H1 (cell line): ENCODE data around the gene RSKR. TPM values are rescaled to one million over a fixed set of nuclear protein-coding genes. Genes with fewer than 3 reads are reported as not detected.

Experiments used
- CTCF ChIA-PET: fragments of 300-600 bp; sonication (Branson Sonifier 250); formaldehyde crosslinking; loops from one replicate; lab custom pipeline; 2021; ENCODE audit not compliant: partially characterized antibody; lab: Charles Lee
- POLR2A ChIA-PET: fragments of 300-600 bp; sonication (Branson Sonifier 250); formaldehyde crosslinking; loops from one replicate; lab custom pipeline; 2021; ENCODE audit warnings: inconsistent platforms; ENCODE audit not compliant: partially characterized antibody; lab: Charles Lee
- DNase-seq, 2 experiments: peaks; one replicate each; pipeline versions ENCODE4 v3.0.0 to v3.0.0-alpha.2; 2010 to 2022; ENCODE audit warnings: low spot score in 2 of 2, low read depth in 1 of 2, mixed read lengths in 1 of 2
- FAIRE-seq: peaks from 2 replicates; lab custom pipeline; 2011; peaks lifted over from hg19 to GRCh38; lab: Jason Lieb, UNC
- H2AFZ ChIP-seq: 2 replicates; pipeline ENCODE4 v1.8.1; 2012; ENCODE audit warnings: low read length, inconsistent platforms
- H2AK5ac ChIP-seq: 2 replicates; pipeline ENCODE4 v1.6.1; 2013; ENCODE audit warnings: low read depth, low read length
- H2BK120ac ChIP-seq: replicated peaks from 2 replicates; pipeline ENCODE3; 2013; ENCODE audit warnings: low read depth, low read length, inconsistent platforms
- H2BK12ac ChIP-seq: 2 replicates; pipeline ENCODE4 v1.6.1; 2013; ENCODE audit warnings: low read depth, low read length
- H2BK15ac ChIP-seq: 2 replicates; pipeline ENCODE4 v1.6.1; 2013; ENCODE audit warnings: low read length
- H2BK20ac ChIP-seq: 2 replicates; pipeline ENCODE4 v1.6.1; 2013; ENCODE audit warnings: low read length
- H2BK5ac ChIP-seq: 2 replicates; pipeline ENCODE4 v1.6.1; 2013; ENCODE audit warnings: low read depth, low read length
- H3K14ac ChIP-seq: 2 replicates; pipeline ENCODE4 v1.6.1; 2013; ENCODE audit warnings: inconsistent platforms; ENCODE audit not compliant: insufficient read length
- H3K18ac ChIP-seq: 2 replicates; pipeline ENCODE4 v1.6.1; 2013; ENCODE audit warnings: low read length; ENCODE audit errors: extremely low read depth
- H3K23ac ChIP-seq: 2 replicates; pipeline ENCODE4 v1.6.1; 2013; ENCODE audit warnings: inconsistent platforms; ENCODE audit not compliant: insufficient read length
- H3K23me2 ChIP-seq: 2 replicates; pipeline ENCODE4 v1.6.1; 2013; ENCODE audit warnings: low read depth, low read length
- H3K27ac ChIP-seq: 2 replicates; pipeline ENCODE4 v1.6.1; 2011; ENCODE audit warnings: low read depth, low read length, inconsistent platforms
- H3K27me3 ChIP-seq, 4 experiments: replicated peaks in 1 of 4; 1 replicate in 1 of 4; 2 replicates in 3 of 4; pipeline versions ENCODE4 v1.6.1 to v1.8.1; 2011 to 2013; ENCODE audit warnings: low read length in 3 of 4, mild to moderate bottlenecking in 3 of 4, inconsistent platforms in 2 of 4, mixed read lengths in 2 of 4, moderate library complexity in 1 of 4; ENCODE audit not compliant: control insufficient read depth in 3 of 4, insufficient read depth in 3 of 4; ENCODE audit errors: extremely low read depth in 1 of 4
- H3K36me3 ChIP-seq, 4 experiments: 2 replicates each; pipeline versions ENCODE4 v1.6.1 to v1.8.1; 2011 to 2013; ENCODE audit warnings: mild to moderate bottlenecking in 4 of 4, low read length in 3 of 4, moderate library complexity in 2 of 4, control low read depth in 1 of 4, inconsistent platforms in 1 of 4; ENCODE audit not compliant: insufficient read depth in 4 of 4, control insufficient read depth in 2 of 4
- H3K4ac ChIP-seq: replicated peaks from 2 replicates; pipeline ENCODE3; 2013; ENCODE audit warnings: low read length, low read depth, mixed read lengths, inconsistent platforms; ENCODE audit not compliant: insufficient read length
- H3K4me1 ChIP-seq, 4 experiments: replicated peaks in 1 of 4; 1 replicate in 1 of 4; 2 replicates in 3 of 4; pipeline versions ENCODE4 v1.6.1 to v1.8.1; 2011 to 2013; ENCODE audit warnings: low read length in 3 of 4, inconsistent platforms in 2 of 4, mixed read lengths in 1 of 4; ENCODE audit not compliant: insufficient read depth in 4 of 4, control insufficient read depth in 3 of 4
- H3K4me2 ChIP-seq, 2 experiments: 2 replicates each; pipeline versions ENCODE4 v1.6.1 to v1.8.1; 2011 to 2013; ENCODE audit warnings: low read depth in 2 of 2, low read length in 2 of 2, control low read depth in 1 of 2, inconsistent platforms in 1 of 2, mild to moderate bottlenecking in 1 of 2; ENCODE audit not compliant: insufficient read depth in 1 of 2
- H3K4me3 ChIP-seq, 4 experiments: fragments of 200-600, 300-600 bp in 1 of 4; sonication (generic), shearing (Covaris generic), sonication (Bioruptor Twin) in 1 of 4; 2 replicates each; pipeline versions ENCODE4 v1.5.1 to v1.8.1; 2011 to 2016; ENCODE audit warnings: low read length in 4 of 4, low read depth in 3 of 4, control low read depth in 2 of 4, inconsistent platforms in 2 of 4, mild to moderate bottlenecking in 2 of 4, mixed read lengths in 1 of 4, moderate library complexity in 1 of 4; ENCODE audit not compliant: insufficient read depth in 2 of 4; ENCODE audit errors: extremely low read depth in 1 of 4
- H3K56ac ChIP-seq: replicated peaks from 2 replicates; pipeline ENCODE3; 2013; ENCODE audit warnings: low read depth, mild to moderate bottlenecking, mixed read lengths, low read length, inconsistent platforms; ENCODE audit not compliant: insufficient read length
- H3K79me1 ChIP-seq: 2 replicates; pipeline ENCODE4 v1.6.1; 2013; ENCODE audit warnings: low read depth, low read length, control low read depth
- H3K79me2 ChIP-seq, 2 experiments: 2 replicates each; pipeline versions ENCODE4 v1.6.1 to v1.8.1; 2012 to 2013; ENCODE audit warnings: low read length in 2 of 2, mild to moderate bottlenecking in 2 of 2, inconsistent platforms in 1 of 2; ENCODE audit not compliant: insufficient read depth in 2 of 2, control insufficient read depth in 1 of 2
- H3K9ac ChIP-seq, 4 experiments: replicated peaks in 1 of 4; 1 replicate in 1 of 4; 2 replicates in 3 of 4; pipeline versions ENCODE4 v1.6.1 to v1.8.1; 2011 to 2013; ENCODE audit warnings: low read depth in 3 of 4, low read length in 3 of 4, control low read depth in 2 of 4, mild to moderate bottlenecking in 2 of 4, moderate library complexity in 2 of 4, inconsistent platforms in 1 of 4; ENCODE audit errors: extremely low read depth in 1 of 4
- H3K9me3 ChIP-seq, 2 experiments: 2 replicates each; pipeline versions ENCODE4 v1.6.1 to v1.8.1; 2012 to 2013; ENCODE audit warnings: mild to moderate bottlenecking in 2 of 2, moderate library complexity in 2 of 2, control low read depth in 1 of 2, inconsistent platforms in 1 of 2, low read depth in 1 of 2, low read length in 1 of 2, mixed read lengths in 1 of 2; ENCODE audit not compliant: insufficient read depth in 2 of 2
- H4K20me1 ChIP-seq, 2 experiments: replicated peaks in 1 of 2; 2 replicates each; pipeline versions ENCODE3 to v1.8.1; 2011 to 2013; ENCODE audit warnings: inconsistent platforms in 2 of 2, low read length in 2 of 2, mild to moderate bottlenecking in 1 of 2; ENCODE audit not compliant: insufficient read depth in 2 of 2, control insufficient read depth in 1 of 2
- H4K5ac ChIP-seq: 2 replicates; pipeline ENCODE4 v1.6.1; 2013; ENCODE audit warnings: low read length, low read depth, mixed read lengths, inconsistent platforms; ENCODE audit not compliant: insufficient read length
- H4K8ac ChIP-seq: 2 replicates; pipeline ENCODE4 v1.8.0; 2013; ENCODE audit warnings: mild to moderate bottlenecking, moderate library complexity, low read length, inconsistent platforms; ENCODE audit not compliant: insufficient read depth; ENCODE audit errors: extremely low read depth
- H4K91ac ChIP-seq: replicated peaks from 2 replicates; pipeline ENCODE3; 2013; ENCODE audit warnings: low read length, mixed read lengths, inconsistent platforms; ENCODE audit not compliant: insufficient read length
- CREB1 ChIP-seq: IDR thresholded peaks from 2 replicates; pipeline ENCODE4 v1.6.1; 2012; ENCODE audit warnings: inconsistent platforms
- EZH2 ChIP-seq: fragments of 200-600 bp; sonication (generic); IDR thresholded peaks from 2 replicates; pipeline ENCODE4 v1.7.1; 2012; ENCODE audit warnings: low read depth, mild to moderate bottlenecking, moderate library complexity, low read length, inconsistent platforms; ENCODE audit not compliant: severe bottlenecking
- GTF2F1 ChIP-seq: IDR thresholded peaks from 2 replicates; pipeline ENCODE4 v1.6.1; 2012; ENCODE audit warnings: low read depth, low read length, improper control_type of control experiment, borderline replicate concordance
- KDM4A ChIP-seq: IDR thresholded peaks from one replicate; pipeline ENCODE4 v1.7.1; 2012; ENCODE audit warnings: low read depth, mild to moderate bottlenecking, moderate library complexity, low read length, inconsistent platforms; ENCODE audit not compliant: severe bottlenecking
- POU5F1 ChIP-seq: IDR thresholded peaks from 2 replicates; pipeline ENCODE4 v1.6.1; 2011; ENCODE audit warnings: low read depth, mild to moderate bottlenecking, low read length, moderate library complexity
- SIRT6 ChIP-seq: IDR thresholded peaks from one replicate; pipeline ENCODE4 v1.7.1; 2012; ENCODE audit warnings: low read length, inconsistent platforms
- TAF7 ChIP-seq: optimal IDR thresholded peaks from 2 replicates; pipeline ENCODE3; 2011; ENCODE audit warnings: low read depth, mild to moderate bottlenecking, inconsistent platforms, low read length, moderate library complexity, borderline replicate concordance
- WGBS, 2 experiments: shearing (Covaris generic) in 1 of 2; methylation state at CpG; one replicate each; pipeline versions ENCODE4 v1.1.6 to v1.1.7; 2013 to 2015; ENCODE audit warnings: low lambda C conversion rate in 2 of 2, mixed read lengths in 2 of 2, inconsistent platforms in 1 of 2, low coverage in 1 of 2, missing lambda C conversion rate in 1 of 2; ENCODE audit not compliant: insufficient replicate concordance in 2 of 2, insufficient coverage in 1 of 2, insufficient read length in 1 of 2; ENCODE audit errors: extremely low coverage in 1 of 2, missing lambda C conversion rate in 1 of 2; 5-methylcytosine and 5-hydroxymethylcytosine counted together
- polyA plus RNA-seq, 7 experiments: library from polyadenylated mRNA; depleted of rRNA in 3 of 7; stranded (reverse) in 5 of 7; unstranded in 2 of 7; fragments of >200 nt in 5 of 7; fragments of 200-250 nt in 2 of 7; gene quantifications; 1 replicate in 5 of 7; 2 replicates in 1 of 7; 4 replicates in 1 of 7; pipeline versions ENCODE4 v1.2.1 to v1.2.3, GENCODE V29; 2011 to 2013; ENCODE audit warnings: missing spikeins in 2 of 7, mixed read lengths in 2 of 7
- total RNA-seq: library from RNA; stranded (reverse); fragmentation: NEBNext Ultra II Directional; extraction: Animal tissue kit (Norgen Biotek cat#: 25700); gene quantifications from 2 replicates; pipeline ENCODE4 v1.2.1, GENCODE V29; 2021

The RSKR gene
- total and polyA plus RNA-seq, 2 of the 8 experiments (the other 6 are each of a cell fraction or from before 2014, with no cell fraction given) = 24.1 to 28.5 TPM

DNA sequence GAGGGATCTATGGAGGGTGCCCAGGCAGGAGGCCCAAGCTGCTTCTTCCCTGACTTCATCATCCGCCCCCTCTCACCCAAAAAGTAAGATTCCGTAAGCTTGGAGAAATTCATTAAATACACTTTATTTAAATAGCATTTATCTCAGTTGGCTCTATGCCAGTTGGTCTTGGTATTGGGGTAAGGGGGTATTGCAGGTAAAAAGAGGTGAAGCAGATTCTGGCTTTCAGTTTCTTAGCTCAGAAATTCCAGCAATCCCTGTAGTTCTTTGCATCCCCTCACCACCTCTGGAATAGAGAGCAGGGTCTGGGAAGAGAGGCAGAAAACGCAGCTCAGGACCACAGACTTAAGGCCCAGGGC lies 36.5 kb downstream of the RSKR start:
- H3K4ac ChIP-seq = no peak overlapping the region
- no peaks in the 10 kb centered on the region for H3K9me3 ChIP-seq
- no peak overlapping the region for H2BK20ac ChIP-seq
- peak overlapping the region; percentile 79; the same call in 1 of the 2 replicates for H2BK5ac ChIP-seq
- no peak overlapping the region for H4K8ac ChIP-seq
- FAIRE-seq (no peak), DNase-seq (no peak)
- no peak overlapping the region for H3K4me3 ChIP-seq
- H3K4me1 ChIP-seq = peaks cover 2 to 9% (median 5%) of the 10 kb centered on the region in 4 experiments; a peak in 6 of 7 replicates
- no peak overlapping the region for H3K9ac ChIP-seq
- no peaks in the 10 kb centered on the region for H3K79me2 ChIP-seq
- peaks cover 16 to 42% (median 38%) of the 10 kb centered on the region in 4 experiments for H3K36me3 ChIP-seq
- no peak overlapping the region for H3K56ac ChIP-seq
- peaks cover 4 to 5% of the 10 kb centered on the region in 2 experiments for H4K20me1 ChIP-seq
- H2BK120ac ChIP-seq = no peak overlapping the region
- H3K27ac ChIP-seq = no peak overlapping the region
- no peaks in the 10 kb centered on the region; the same call in 1 of the 2 replicates for H3K23me2 ChIP-seq
- no peak overlapping the region for H2AK5ac ChIP-seq
- H3K14ac ChIP-seq = no peak overlapping the region
- no peaks in the 10 kb centered on the region for H3K79me1 ChIP-seq
- H3K23ac ChIP-seq = no peak overlapping the region
- POLR2A ChIA-PET = interaction anchor here (0.5 to 4.2 kb wide), 21 partner anchors 8 to 148 kb away, joined by 3 to 24 read pairs (median 5); partner anchors contain the start of genes BLTP2, RSKR, SDF2 and SPAG5
- WGBS, 2 experiments = 86% methylated on average over 3 of the region's 3 CpGs; no CpG with 5 or more reads in 1 of the 2 experiments
- peak overlapping the region; percentile 77; the same call in 1 of the 2 replicates for H2BK12ac ChIP-seq
- CTCF ChIA-PET = interaction anchor here (1.2 to 3.5 kb wide), 7 partner anchors 11 to 94 kb away, joined by 3 to 18 read pairs (median 4); no protein-coding TSS in a partner anchor
- no peak overlapping the region for H2BK15ac ChIP-seq
- no peak overlapping the region for H4K5ac ChIP-seq
- H4K91ac ChIP-seq = peak overlapping the region; percentile 13
- H3K27me3 ChIP-seq = peaks cover 0 to 4% (median 2%) of the 10 kb centered on the region in 4 experiments; a peak in 3 of 7 replicates
- peak overlapping the region; percentile 2 to 72; a peak in 2 of 4 replicates for H3K4me2 ChIP-seq
- H3K18ac ChIP-seq = peak overlapping the region; percentile 26; the same call in 1 of the 2 replicates
- TF ChIP-seq GTF2F1 (no peak), TAF7 (no peak), EZH2 (no peak), CREB1 (no peak), SIRT6 (no peak), POU5F1 (no peak), KDM4A (no peak)
- no peak overlapping the region for H2AFZ ChIP-seq
